CD4-positive, alpha-beta T cell (primary cell): Measurements from ENCODE around the gene XPR1. TPM values are rescaled to one million over a fixed set of nuclear protein-coding genes. Genes with fewer than 3 reads are reported as not detected.

Source experiments
- ATAC-seq: fragments of 200-7000 bp; cut with Tn5 transposase; one replicate; pipeline ENCODE4 v1.10.0; 2022; ENCODE audit warnings: mild to moderate bottlenecking; ENCODE audit not compliant: poor library complexity
- CTCF ChIA-PET: fragments of 350-600 bp; sonication (Branson Sonifier 250); formaldehyde crosslinking; loops from one replicate; lab custom pipeline; 2021; ENCODE audit warnings: antibody characterized with exemption, inconsistent platforms; lab: Charles Lee
- POLR2A ChIA-PET: fragments of 350-600 bp; sonication (Branson Sonifier 250); formaldehyde crosslinking; loops from one replicate; lab custom pipeline; 2021; ENCODE audit warnings: antibody characterized with exemption, inconsistent platforms; lab: Charles Lee
- DNase-seq, 14 experiments: peaks; one replicate each; pipeline ENCODE4 v3.0.0-alpha.2; 2013 to 2020; ENCODE audit warnings: mixed read lengths in 2 of 14
- H3K27ac ChIP-seq, 2 donors: one replicate each; pipeline versions ENCODE4 v1.5.1 to v1.7.0; 2013; ENCODE audit warnings: low read length in 2 of 2, low read depth in 1 of 2, mild to moderate bottlenecking in 1 of 2
- H3K27me3 ChIP-seq, 2 experiments: 1 replicate in 1 of 2; 2 replicates in 1 of 2; pipeline versions ENCODE4 v1.6.1 to v1.7.0; 2013; ENCODE audit warnings: low read length in 2 of 2, control low read depth in 1 of 2, mild to moderate bottlenecking in 1 of 2, moderate library complexity in 1 of 2; ENCODE audit not compliant: insufficient read depth in 2 of 2, control insufficient read depth in 1 of 2
- H3K36me3 ChIP-seq: one replicate; pipeline ENCODE4 v1.6.1; 2013; ENCODE audit warnings: low read length, control low read depth; ENCODE audit not compliant: insufficient read depth
- H3K4me1 ChIP-seq: one replicate; pipeline ENCODE4 v1.6.1; 2013; ENCODE audit warnings: low read length, control low read depth; ENCODE audit not compliant: insufficient read depth
- H3K4me3 ChIP-seq: one replicate; pipeline ENCODE4 v1.5.1; 2013; ENCODE audit warnings: mild to moderate bottlenecking, low read length, moderate library complexity
- H3K9me3 ChIP-seq, 2 experiments: 1 replicate in 1 of 2; 2 replicates in 1 of 2; pipeline versions ENCODE4 v1.6.1 to v1.7.0; 2013; ENCODE audit warnings: low read length in 2 of 2, mild to moderate bottlenecking in 2 of 2, control low read depth in 1 of 2, moderate library complexity in 1 of 2; ENCODE audit not compliant: control insufficient read depth in 1 of 2, insufficient read depth in 1 of 2
- H3K27ac Mint-ChIP-seq: one replicate; pipeline ENCODE4 v1.8.0; 2020; ENCODE audit warnings: mixed read lengths
- H3K27me3 Mint-ChIP-seq: one replicate; pipeline ENCODE4 v1.8.0; 2021; ENCODE audit warnings: mixed read lengths
- H3K36me3 Mint-ChIP-seq: one replicate; pipeline ENCODE4 v1.8.0; 2021; ENCODE audit warnings: low read depth, mixed read lengths
- H3K4me1 Mint-ChIP-seq: one replicate; pipeline ENCODE4 v1.8.0; 2021; ENCODE audit warnings: low read depth, mixed read lengths
- H3K4me3 Mint-ChIP-seq: one replicate; pipeline ENCODE4 v1.8.0; 2020; ENCODE audit warnings: mild to moderate bottlenecking, mixed read lengths
- H3K9me3 Mint-ChIP-seq: one replicate; pipeline ENCODE4 v1.8.0; 2020; ENCODE audit warnings: mixed read lengths
- intact Hi-C, 2 experiments: fragments of 100-400 bp; cut with DNase I in 1 of 2; cut with micrococcal nuclease in 1 of 2; formaldehyde crosslinking; loops; one replicate each; pipeline versions ENCODE4 v1.15.1 to v1.9.0; 2023 to 2025; cut with DNase I, micrococcal nuclease
- total RNA-seq, 174 experiments: library from RNA in 2 of 174; stranded (reverse) in 2 of 174; gene quantifications; one replicate each; pipeline ENCODE4 v1.2.3 and lab custom pipeline; 2021 to 2026
- TF ChIP-seq, protein P1 (sequence below): fragments of 200-600 bp; IDR thresholded peaks from one replicate; pipeline ENCODE4 v1.8.0; 2022; ENCODE audit warnings: antibody characterized with exemption, mild to moderate bottlenecking

The XPR1 gene
- total RNA-seq, 2 experiments from 2014 or later, result 13.7 TPM

- H3K4me1 Mint-ChIP-seq, result peaks cover 9% of the 10 kb centered on the region
- peaks cover 0 to 14% of the 10 kb centered on the region in 2 experiments for H3K9me3 ChIP-seq
- H3K27me3 ChIP-seq, result no peaks in the 10 kb centered on the region
- peaks cover 75% of the 10 kb centered on the region for H3K36me3 Mint-ChIP-seq
- TF ChIP-seq, protein P1, sequence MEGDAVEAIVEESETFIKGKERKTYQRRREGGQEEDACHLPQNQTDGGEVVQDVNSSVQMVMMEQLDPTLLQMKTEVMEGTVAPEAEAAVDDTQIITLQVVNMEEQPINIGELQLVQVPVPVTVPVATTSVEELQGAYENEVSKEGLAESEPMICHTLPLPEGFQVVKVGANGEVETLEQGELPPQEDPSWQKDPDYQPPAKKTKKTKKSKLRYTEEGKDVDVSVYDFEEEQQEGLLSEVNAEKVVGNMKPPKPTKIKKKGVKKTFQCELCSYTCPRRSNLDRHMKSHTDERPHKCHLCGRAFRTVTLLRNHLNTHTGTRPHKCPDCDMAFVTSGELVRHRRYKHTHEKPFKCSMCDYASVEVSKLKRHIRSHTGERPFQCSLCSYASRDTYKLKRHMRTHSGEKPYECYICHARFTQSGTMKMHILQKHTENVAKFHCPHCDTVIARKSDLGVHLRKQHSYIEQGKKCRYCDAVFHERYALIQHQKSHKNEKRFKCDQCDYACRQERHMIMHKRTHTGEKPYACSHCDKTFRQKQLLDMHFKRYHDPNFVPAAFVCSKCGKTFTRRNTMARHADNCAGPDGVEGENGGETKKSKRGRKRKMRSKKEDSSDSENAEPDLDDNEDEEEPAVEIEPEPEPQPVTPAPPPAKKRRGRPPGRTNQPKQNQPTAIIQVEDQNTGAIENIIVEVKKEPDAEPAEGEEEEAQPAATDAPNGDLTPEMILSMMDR, result no peak
- H3K27me3 Mint-ChIP-seq, result no peaks in the 10 kb centered on the region
- H3K4me1 ChIP-seq, result no peaks in the 10 kb centered on the region
- POLR2A ChIA-PET, result no interaction called here
- DNase-seq (no peak), ATAC-seq (no peak)
- peaks cover 12% of the 10 kb centered on the region for H3K36me3 ChIP-seq
- no peak overlapping the region for H3K27ac Mint-ChIP-seq
- H3K27ac ChIP-seq, result no peak overlapping the region
- CTCF ChIA-PET, result no interaction called here
- peaks cover 6% of the 10 kb centered on the region for H3K9me3 Mint-ChIP-seq
- intact Hi-C loops, result no loop called here
- H3K4me3 ChIP-seq, result no peak overlapping the region
- H3K4me3 Mint-ChIP-seq, result no peak overlapping the region
Measured at GRCh38 chr1:180836449-180836848, 204.6 kb downstream of the XPR1 start.

DNA sequence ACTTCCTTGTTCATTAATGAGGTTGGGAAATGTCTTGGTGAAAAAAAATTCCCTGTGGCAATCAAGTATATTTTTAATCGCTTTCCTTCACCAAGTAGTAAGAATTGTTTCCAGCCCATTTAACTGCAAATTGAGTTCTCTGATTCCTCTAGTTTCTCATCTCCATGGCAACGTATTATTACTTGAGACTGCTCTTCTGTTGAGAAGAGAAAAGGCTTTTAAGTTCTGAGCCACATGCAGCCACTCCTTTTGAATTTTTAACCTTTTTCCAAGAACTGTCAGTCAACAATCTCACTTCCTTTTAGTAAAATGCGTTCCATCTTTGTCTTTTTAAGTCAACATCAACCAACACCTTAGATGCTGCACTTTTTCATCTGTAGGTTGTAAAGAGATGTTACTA, 205.2 kb downstream of the XPR1 start:
- ChIA-PET POLR2A (no interaction called here), CTCF (no interaction called here)
- TF ChIP-seq, protein P1, result no peak
- H3K36me3 Mint-ChIP-seq, result peaks cover 70% of the 10 kb centered on the region
- peaks cover 6% of the 10 kb centered on the region for H3K9me3 Mint-ChIP-seq
- H3K9me3 ChIP-seq, result peaks cover 0 to 14% of the 10 kb centered on the region in 2 experiments
- peaks cover 9% of the 10 kb centered on the region for H3K4me1 Mint-ChIP-seq
- no peak overlapping the region for H3K27ac ChIP-seq
- H3K36me3 ChIP-seq, result peaks cover 12% of the 10 kb centered on the region
- H3K4me1 ChIP-seq, result no peaks in the 10 kb centered on the region
- ATAC-seq (no peak), DNase-seq (peak in 1 of 14 experiments; percentile 15)
- H3K4me3 ChIP-seq, result no peak overlapping the region
- intact Hi-C loops, result no loop called here
- no peaks in the 10 kb centered on the region for H3K27me3 Mint-ChIP-seq
- no peak overlapping the region for H3K27ac Mint-ChIP-seq
- H3K4me3 Mint-ChIP-seq, result no peak overlapping the region
- no peaks in the 10 kb centered on the region for H3K27me3 ChIP-seq

- ATAC-seq, result no peak
- peaks cover 7% of the 10 kb centered on the region for H3K36me3 ChIP-seq
- H3K27me3 Mint-ChIP-seq, result no peaks in the 10 kb centered on the region
- H3K27ac ChIP-seq, result no peak overlapping the region
- intact Hi-C loops, result no loop called here
- ChIA-PET POLR2A (no interaction called here), CTCF (no interaction called here)
- H3K27me3 ChIP-seq, result no peaks in the 10 kb centered on the region
- no peak overlapping the region for H3K4me3 Mint-ChIP-seq
- H3K27ac Mint-ChIP-seq, result no peak overlapping the region
- DNase-seq, result no peak
- TF ChIP-seq, protein P1, result no peak
- H3K9me3 ChIP-seq, result peaks cover 0 to 3% of the 10 kb centered on the region in 2 experiments
- H3K4me1 ChIP-seq, result no peaks in the 10 kb centered on the region
- no peak overlapping the region for H3K4me3 ChIP-seq
- peaks cover 54% of the 10 kb centered on the region for H3K36me3 Mint-ChIP-seq
- peaks cover 9% of the 10 kb centered on the region for H3K4me1 Mint-ChIP-seq
- H3K9me3 Mint-ChIP-seq, result peaks cover 2% of the 10 kb centered on the region
Measured at GRCh38 chr1:180838535-180838934, 206.7 kb downstream of the XPR1 start.
